LNCAP (cell line): ENCODE results near the gene UNC5C.

ENCODE experiments used
- CTCF ChIP-seq: fragments of 450-650 bp; IDR thresholded peaks from 2 replicates; pipeline ENCODE4 v1.5.1; 2017; ENCODE audit warnings: mild to moderate bottlenecking

Gene UNC5C

GRCh38 chr4:95217197-95217596, 331.6 kb downstream of the UNC5C start:
- no peak for TF ChIP-seq CTCF

GRCh38 chr4:95216636-95217035, 332.1 kb downstream of the UNC5C start:
- TF ChIP-seq CTCF: no peak

GRCh38 chr4:95215991-95216605, 332.7 kb downstream of the UNC5C start:
- no peak for TF ChIP-seq CTCF

GRCh38 chr4:95215043-95215442, 333.7 kb downstream of the UNC5C start:
- TF ChIP-seq CTCF: no peak

GRCh38 chr4:95214408-95214807, 334.4 kb downstream of the UNC5C start:
- TF ChIP-seq CTCF: no peak

- TF ChIP-seq CTCF: no peak
Measured at GRCh38 chr4:95213366-95213765, 335.4 kb downstream of the UNC5C start.

- TF ChIP-seq CTCF: no peak
Measured at GRCh38 chr4:95212692-95213091, 336.1 kb downstream of the UNC5C start.

- no peak for TF ChIP-seq CTCF
Measured at GRCh38 chr4:95209927-95210326, 338.8 kb downstream of the UNC5C start.
